Measurements from ENCODE around the gene GALNT10.
A peak's percentile ranks its signal among the peaks of the same experiment; 100 is the strongest.

GALNT10 gene

DNA sequence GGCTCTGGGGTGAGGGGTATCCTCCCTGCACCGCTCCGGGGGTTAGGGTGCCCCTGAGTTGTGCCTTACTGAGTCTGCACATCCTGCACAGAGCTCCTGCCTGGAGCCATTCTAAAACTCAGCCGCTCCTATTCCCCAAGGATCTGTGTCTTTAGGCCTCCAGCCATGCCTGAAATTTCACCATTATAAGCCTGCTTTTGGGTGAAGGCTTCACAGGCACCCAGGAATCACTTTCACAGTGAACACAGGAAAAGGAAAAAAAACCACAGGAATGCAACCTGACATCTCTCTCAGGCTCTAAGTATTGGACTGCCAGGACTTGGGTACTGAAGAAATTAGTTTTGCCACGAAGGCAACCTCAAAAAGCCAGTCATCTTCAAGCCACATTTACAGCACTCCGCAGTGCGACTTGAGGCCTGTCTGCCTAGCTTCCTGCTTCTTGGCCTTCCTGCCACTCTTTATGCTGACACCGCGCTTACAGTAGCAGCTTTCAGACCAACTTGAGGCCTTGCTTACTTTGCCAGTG lies 30.9 kb downstream of the GALNT10 start:
- in situ Hi-C loops (cut with MboI; ENCODE audit: low sequenced_read_pairs): no loop called here
- Histone ChIP-seq H3K27me3 (ENCODE audit: low read depth) (no peaks in the 10 kb centered on the region), H3K4me3 (no peak overlapping the region), H3K9me3 (no peaks in the 10 kb centered on the region), H3K4me1 (peaks cover 13% of the 10 kb centered on the region), H3K36me3 (replicated peaks) (no peaks in the 10 kb centered on the region)
- DNase-seq (ENCODE audit: low spot score in 2 of 2): peak; percentile 24 to 34

DNA sequence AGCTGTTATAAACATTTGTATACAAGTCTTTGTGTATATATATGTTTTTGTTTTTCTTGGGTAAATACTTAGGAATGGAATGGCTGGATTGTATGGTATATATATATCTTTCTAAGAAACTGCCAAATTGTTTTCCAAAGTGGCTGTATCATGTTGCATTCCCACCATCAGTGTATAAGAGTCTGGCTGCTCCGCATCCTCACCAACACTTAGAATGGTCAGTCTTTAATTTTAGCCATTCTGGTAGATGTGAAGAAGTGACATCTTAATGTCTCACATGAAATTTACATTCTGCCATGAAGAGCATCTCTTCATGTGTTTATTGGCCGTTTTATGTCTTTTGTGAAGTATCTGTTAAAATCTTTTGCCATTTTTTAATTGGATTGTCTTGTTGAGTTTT lies 31.9 kb downstream of the GALNT10 start:
- H3K4me1 ChIP-seq: peaks cover 13% of the 10 kb centered on the region
- DNase-seq (ENCODE audit: low spot score in 2 of 2): no peak
- no peaks in the 10 kb centered on the region for H3K36me3 ChIP-seq (replicated peaks)
- H3K27me3 ChIP-seq (ENCODE audit: low read depth): no peaks in the 10 kb centered on the region
- in situ Hi-C loops (cut with MboI; ENCODE audit: low sequenced_read_pairs): no loop called here
- H3K9me3 ChIP-seq: no peaks in the 10 kb centered on the region
- no peak overlapping the region for H3K4me3 ChIP-seq

DNA sequence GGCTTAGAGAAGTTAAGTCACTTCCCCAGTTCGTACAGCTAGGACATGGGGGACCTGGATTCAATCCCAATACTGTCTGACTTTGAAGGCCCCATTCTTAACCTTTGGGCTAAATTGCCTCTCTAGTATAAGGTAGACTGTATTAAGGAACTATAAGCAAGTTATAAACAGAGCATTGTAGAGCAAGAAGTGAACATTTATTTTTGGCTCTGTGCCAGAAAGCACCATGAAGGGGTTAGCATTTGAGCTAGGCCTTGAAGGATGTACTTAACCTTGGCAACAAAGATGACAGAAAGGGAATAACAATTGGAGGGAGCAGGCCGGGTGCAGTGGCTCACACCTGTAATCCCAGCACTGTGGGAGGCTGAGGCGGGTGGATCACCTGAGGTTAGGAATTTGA lies 32.8 kb downstream of the GALNT10 start:
- Histone ChIP-seq H3K9me3 (no peaks in the 10 kb centered on the region), H3K4me1 (peaks cover 13% of the 10 kb centered on the region), H3K36me3 (replicated peaks) (no peaks in the 10 kb centered on the region), H3K27me3 (ENCODE audit: low read depth) (no peaks in the 10 kb centered on the region), H3K4me3 (no peak overlapping the region)
- in situ Hi-C loops (cut with MboI; ENCODE audit: low sequenced_read_pairs): no loop called here
- DNase-seq (ENCODE audit: low spot score in 2 of 2): no peak

DNA sequence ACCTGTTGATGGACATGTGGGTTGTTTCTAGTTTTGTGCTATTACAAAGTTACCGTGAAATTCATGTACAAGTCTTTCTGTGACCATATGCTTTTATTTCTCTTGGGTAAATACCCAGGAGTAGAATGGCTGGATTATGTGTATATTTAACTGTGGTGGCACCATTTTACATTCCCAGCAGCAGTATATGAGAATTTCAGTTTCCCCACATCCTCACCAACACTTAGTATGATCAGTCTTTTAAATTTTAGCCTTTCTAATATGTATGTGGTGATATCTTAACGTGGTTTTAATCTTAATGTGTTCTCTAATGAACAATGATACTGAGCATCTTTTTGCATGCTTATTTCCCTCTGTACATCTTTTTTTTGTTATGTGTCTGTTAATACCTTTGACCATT lies 36.6 kb downstream of the GALNT10 start:
- Histone ChIP-seq H3K9me3 (no peaks in the 10 kb centered on the region), H3K27me3 (ENCODE audit: low read depth) (no peaks in the 10 kb centered on the region), H3K4me3 (no peak overlapping the region), H3K4me1 (no peaks in the 10 kb centered on the region), H3K36me3 (replicated peaks) (no peaks in the 10 kb centered on the region)
- no peak for DNase-seq (ENCODE audit: low spot score in 2 of 2)
- in situ Hi-C loops (cut with MboI; ENCODE audit: low sequenced_read_pairs): no loop called here

DNA sequence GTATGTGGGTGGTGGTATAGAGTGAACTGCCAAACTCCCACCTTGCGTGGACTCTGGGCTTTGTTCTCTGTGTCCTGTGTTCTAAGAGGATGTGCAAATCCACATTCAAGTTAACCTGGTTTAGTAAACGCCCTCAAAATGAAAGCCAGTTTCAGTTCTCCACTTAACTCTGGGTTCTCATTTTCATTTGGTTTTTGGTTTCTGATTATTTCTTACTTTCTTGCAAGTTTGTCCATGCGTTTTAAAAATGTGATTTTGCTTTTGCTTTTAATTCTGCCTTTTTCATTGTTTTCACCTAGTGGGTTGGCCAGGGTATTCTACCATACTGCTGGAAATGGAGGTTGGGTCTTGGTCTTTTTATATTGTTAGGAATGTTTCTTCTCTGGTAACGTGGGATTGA lies 38.2 kb downstream of the GALNT10 start:
- in situ Hi-C loops (cut with MboI; ENCODE audit: low sequenced_read_pairs): no loop called here

DNA sequence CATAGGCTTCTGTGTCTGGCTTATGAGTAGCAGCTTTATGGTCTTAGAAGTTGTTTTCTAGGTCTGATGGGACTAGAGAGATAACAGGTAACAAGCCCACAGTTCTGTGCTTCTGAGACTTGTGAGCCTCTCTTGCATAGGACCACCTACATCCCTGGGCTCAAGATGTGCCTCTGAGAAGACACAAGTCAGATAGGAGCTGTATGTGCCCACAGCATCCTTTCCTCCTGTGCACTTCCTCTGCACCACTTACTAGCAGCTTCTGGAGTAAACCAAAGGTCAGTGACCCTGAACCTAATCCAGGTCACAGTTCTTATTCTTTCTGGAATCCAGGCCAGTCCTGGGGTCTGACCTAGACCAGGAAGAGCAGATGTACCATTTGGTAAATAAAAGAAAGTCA lies 40.0 kb downstream of the GALNT10 start:
- no peak for DNase-seq (ENCODE audit: low spot score in 2 of 2)
- Histone ChIP-seq H3K4me1 (no peaks in the 10 kb centered on the region), H3K4me3 (no peak overlapping the region), H3K9me3 (no peaks in the 10 kb centered on the region), H3K27me3 (ENCODE audit: low read depth) (no peaks in the 10 kb centered on the region), H3K36me3 (replicated peaks) (no peaks in the 10 kb centered on the region)
- in situ Hi-C loops (cut with MboI; ENCODE audit: low sequenced_read_pairs): no loop called here

More for the DNA sequence above, 38.2 kb downstream of the GALNT10 start:
- Histone ChIP-seq H3K27me3 (ENCODE audit: low read depth) (no peaks in the 10 kb centered on the region), H3K36me3 (replicated peaks) (no peaks in the 10 kb centered on the region), H3K4me1 (no peaks in the 10 kb centered on the region), H3K4me3 (no peak overlapping the region), H3K9me3 (no peaks in the 10 kb centered on the region)
- DNase-seq (ENCODE audit: low spot score in 2 of 2): no peak

DNA sequence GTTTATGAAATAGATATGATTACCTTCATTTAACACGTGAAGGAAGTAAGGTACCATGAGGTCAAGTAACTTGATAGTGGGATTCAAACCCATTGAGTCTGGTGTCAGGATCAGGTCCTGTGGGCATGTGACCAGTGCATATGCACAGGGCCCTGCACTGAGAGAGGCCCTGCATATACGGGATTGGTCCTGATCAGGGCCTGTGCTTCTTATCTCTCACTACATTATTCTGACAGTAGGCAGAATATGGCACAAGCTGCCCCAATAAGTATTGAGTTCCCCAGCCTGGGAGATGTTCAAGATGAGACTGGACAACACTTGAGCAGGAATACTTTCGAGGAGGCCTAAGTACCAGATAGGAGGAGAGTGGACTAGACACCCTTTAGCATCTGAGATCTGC lies 44.0 kb downstream of the GALNT10 start:
- no peak for DNase-seq (ENCODE audit: low spot score in 2 of 2)
- no peaks in the 10 kb centered on the region for H3K4me1 ChIP-seq
- in situ Hi-C loops (cut with MboI; ENCODE audit: low sequenced_read_pairs): no loop called here

DNA sequence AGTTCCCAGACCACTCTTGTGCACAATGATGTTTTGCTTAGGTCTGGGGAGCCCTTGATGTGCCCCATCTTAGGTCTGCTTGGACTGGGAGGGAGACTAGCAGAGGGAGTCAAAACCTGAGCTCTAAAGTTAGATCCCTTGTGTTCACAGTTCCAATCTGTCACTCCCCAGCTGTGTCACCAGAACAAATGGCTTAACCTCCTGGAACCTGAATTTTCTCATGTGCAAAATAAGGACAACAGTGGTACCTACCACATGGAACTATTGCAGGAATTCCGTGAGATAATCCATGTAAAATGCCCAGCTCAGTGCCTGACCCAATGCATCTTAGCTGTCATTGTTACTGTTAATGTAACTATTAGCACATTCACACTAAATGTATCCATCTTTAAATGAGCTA lies 45.5 kb downstream of the GALNT10 start:
- H3K9me3 ChIP-seq: no peaks in the 10 kb centered on the region
- no peak for DNase-seq (ENCODE audit: low spot score in 2 of 2)
- H3K4me3 ChIP-seq: no peak overlapping the region
- no peaks in the 10 kb centered on the region for H3K36me3 ChIP-seq (replicated peaks)
- in situ Hi-C loops (cut with MboI; ENCODE audit: low sequenced_read_pairs): no loop called here
- H3K4me1 ChIP-seq: peaks cover 4% of the 10 kb centered on the region
- H3K27me3 ChIP-seq (ENCODE audit: low read depth): no peaks in the 10 kb centered on the region

More for the DNA sequence above, 44.0 kb downstream of the GALNT10 start:
- no peaks in the 10 kb centered on the region for H3K27me3 ChIP-seq (ENCODE audit: low read depth)
- no peaks in the 10 kb centered on the region for H3K36me3 ChIP-seq (replicated peaks)
- H3K4me3 ChIP-seq: no peak overlapping the region
- no peaks in the 10 kb centered on the region for H3K9me3 ChIP-seq

DNA sequence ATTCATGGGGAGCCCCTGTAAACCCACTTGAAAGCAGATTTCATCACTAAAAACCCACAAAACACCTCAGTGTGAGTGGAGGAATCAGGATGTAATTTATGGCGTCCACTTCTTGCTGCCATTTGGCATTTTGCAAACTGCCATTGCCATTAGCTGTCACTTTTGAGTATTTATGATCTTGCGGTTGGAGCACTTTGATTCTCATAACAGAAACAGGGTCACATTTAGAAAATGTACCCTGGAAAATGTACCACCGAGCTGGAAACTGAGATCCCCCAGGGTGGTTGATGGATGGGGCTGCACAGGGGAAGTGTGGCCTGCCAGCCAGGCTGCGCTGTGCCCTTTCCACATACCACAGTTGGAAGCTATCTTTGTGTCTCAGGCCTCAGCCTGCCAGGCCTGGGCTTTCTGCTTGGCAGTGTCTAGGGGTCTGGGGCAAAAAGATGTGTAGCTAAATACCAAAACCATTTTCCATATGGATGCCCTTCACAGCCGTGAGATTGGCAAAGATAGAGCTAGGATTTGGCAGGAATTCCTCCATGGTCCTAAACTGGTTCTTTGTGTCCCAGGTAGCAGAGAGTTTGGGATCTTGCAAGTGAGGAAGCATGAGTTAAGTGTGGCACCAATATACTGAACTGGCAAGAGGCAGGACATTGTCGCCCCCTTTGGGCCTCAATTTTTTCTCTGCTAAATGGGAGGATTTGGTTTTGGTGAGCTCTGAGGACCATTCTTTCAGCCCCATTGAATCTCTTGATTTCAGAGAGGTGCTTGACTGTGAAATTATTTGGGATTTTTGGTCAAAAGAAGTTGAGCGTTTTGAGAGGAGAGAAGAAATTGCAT lies 46.2 kb downstream of the GALNT10 start:
- Histone ChIP-seq H3K27me3 (ENCODE audit: low read depth) (no peaks in the 10 kb centered on the region), H3K4me3 (no peak overlapping the region), H3K4me1 (peaks cover 10% of the 10 kb centered on the region), H3K36me3 (replicated peaks) (no peaks in the 10 kb centered on the region), H3K9me3 (no peaks in the 10 kb centered on the region)
- DNase-seq (ENCODE audit: low spot score in 2 of 2): no peak
- in situ Hi-C loops (cut with MboI; ENCODE audit: low sequenced_read_pairs): no loop called here

DNA sequence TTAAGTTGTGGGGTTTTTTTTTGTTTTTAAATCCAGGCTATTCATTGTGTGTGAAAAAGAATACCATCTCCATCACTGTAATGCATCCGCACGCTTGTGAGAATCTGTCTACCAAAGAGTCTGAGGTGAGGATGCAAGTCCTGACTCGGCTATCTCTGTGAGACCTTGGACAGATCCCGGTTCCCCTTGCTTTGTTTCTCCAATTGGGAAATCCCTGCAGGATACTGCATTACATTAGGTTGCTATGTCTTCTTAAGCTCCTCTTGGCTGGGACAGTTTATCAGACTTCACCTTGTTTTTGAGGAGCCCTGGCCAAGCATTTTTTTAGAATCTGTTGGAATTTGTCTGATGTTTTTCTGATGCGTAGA lies 46.8 kb downstream of the GALNT10 start:
- in situ Hi-C loops (cut with MboI; ENCODE audit: low sequenced_read_pairs): no loop called here
- no peaks in the 10 kb centered on the region for H3K27me3 ChIP-seq (ENCODE audit: low read depth)
- H3K4me1 ChIP-seq: peaks cover 16% of the 10 kb centered on the region
- no peaks in the 10 kb centered on the region for H3K36me3 ChIP-seq (replicated peaks)
- H3K9me3 ChIP-seq: no peaks in the 10 kb centered on the region
- no peak overlapping the region for H3K4me3 ChIP-seq
- no peak for DNase-seq (ENCODE audit: low spot score in 2 of 2)

DNA sequence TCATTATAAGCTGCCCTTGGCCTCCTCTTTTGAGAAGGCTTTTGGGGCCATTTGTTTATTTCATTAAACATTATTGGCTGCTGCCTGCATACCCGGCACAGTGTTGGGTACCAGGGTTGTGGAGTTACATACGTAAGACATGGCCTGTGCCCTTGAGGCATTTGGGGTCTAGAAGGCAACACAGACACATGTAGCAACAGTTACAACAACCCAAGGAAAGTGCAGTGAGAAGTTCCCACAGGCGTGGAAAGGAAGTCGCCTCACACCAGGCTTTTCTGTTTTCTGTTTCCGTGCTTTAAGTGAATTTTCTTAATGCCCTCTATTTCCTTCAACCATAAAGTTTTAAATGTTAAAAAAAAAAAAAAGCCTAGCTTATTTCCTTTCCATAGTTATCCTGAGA lies 47.4 kb downstream of the GALNT10 start:
- in situ Hi-C loops (cut with MboI; ENCODE audit: low sequenced_read_pairs): no loop called here
- no peak for DNase-seq (ENCODE audit: low spot score in 2 of 2)
- Histone ChIP-seq H3K9me3 (no peaks in the 10 kb centered on the region), H3K27me3 (ENCODE audit: low read depth) (no peaks in the 10 kb centered on the region), H3K4me3 (no peak overlapping the region), H3K4me1 (peaks cover 22% of the 10 kb centered on the region), H3K36me3 (replicated peaks) (no peaks in the 10 kb centered on the region)

DNA sequence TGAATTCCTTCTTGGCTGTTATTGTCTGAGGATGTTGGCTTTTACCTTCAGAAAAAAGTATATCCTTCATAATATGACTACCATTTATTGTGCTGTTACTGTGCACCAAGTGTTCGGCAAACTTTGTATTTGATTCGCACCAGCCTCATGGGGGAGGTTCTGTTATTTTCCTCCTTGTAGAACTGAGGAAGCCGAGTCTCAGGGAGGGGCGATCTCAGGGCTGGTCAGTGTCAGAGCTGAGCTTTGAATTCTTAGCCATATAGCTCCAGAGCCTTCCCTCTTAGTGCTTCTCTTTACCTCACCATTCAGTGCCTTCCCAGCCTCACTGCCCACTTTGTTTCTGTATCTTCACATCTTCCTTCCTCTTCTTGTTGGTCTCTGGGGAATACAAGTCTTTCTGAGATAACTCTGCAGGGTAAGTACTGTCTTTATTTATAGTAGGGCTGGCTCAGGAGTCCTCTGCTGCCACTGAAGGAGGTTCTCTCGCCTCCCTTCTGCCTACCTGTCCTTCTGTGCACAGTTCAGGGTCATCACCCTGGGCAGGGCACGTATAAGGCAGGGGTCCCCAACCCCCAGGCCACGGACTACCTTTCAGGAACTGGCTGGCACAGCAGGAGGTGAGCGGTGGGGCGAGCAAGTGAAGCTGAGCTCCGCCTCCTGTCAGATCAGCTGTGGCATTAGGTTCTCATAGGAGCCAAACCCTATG lies 48.4 kb downstream of the GALNT10 start:
- no peaks in the 10 kb centered on the region for H3K36me3 ChIP-seq (replicated peaks)
- in situ Hi-C loops (cut with MboI; ENCODE audit: low sequenced_read_pairs): no loop called here
- no peak for DNase-seq (ENCODE audit: low spot score in 2 of 2)

DNA sequence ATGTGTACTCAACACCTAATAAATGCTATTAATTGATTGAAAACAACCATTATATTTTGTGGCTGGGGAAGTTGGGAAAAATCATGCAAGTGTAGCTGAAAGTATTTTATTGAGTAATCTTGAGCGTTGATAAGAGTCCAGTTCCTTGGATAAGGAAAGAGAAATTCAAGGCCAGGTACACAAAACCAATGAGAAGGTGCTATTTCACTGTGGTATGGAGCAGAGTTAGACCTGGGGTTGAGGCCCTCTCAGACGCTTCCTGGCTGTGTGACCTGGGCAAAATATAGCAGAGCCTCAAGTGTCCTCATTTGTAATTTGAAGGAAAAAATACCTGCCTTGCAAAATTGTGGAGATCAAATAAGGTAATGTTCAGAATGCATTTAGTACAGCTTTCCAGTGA lies 50.1 kb downstream of the GALNT10 start:
- H3K9me3 ChIP-seq: no peaks in the 10 kb centered on the region
- H3K4me3 ChIP-seq: no peak overlapping the region
- H3K36me3 ChIP-seq (replicated peaks): no peaks in the 10 kb centered on the region
- no peaks in the 10 kb centered on the region for H3K27me3 ChIP-seq (ENCODE audit: low read depth)
- in situ Hi-C loops (cut with MboI; ENCODE audit: low sequenced_read_pairs): no loop called here
- DNase-seq (ENCODE audit: low spot score in 2 of 2): no peak
- peaks cover 35% of the 10 kb centered on the region for H3K4me1 ChIP-seq

More for the DNA sequence above, 48.4 kb downstream of the GALNT10 start:
- Histone ChIP-seq H3K9me3 (no peaks in the 10 kb centered on the region), H3K4me1 (peaks cover 30% of the 10 kb centered on the region), H3K4me3 (no peak overlapping the region), H3K27me3 (ENCODE audit: low read depth) (no peaks in the 10 kb centered on the region)

DNA sequence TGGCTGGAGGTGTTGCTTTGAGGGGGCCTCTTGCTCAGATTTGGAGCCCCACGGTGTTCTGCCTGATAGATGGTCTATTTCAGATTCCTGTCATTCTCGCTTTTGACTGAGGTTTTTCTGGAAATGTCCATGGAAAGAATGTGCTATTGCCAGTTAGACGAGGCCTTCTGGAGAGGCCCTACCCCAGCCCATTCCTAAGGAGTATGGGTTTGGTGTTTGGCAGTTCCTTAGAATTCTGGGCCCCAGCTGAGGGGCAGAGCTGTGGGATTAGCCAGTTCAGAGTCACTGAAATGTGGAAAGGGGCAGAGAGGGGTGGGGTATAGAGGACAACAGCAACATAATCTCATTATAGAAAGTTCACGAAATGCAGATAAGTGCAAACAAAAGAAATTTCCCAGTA lies 50.5 kb downstream of the GALNT10 start:
- in situ Hi-C loops (cut with MboI; ENCODE audit: low sequenced_read_pairs): no loop called here
- DNase-seq (ENCODE audit: low spot score in 2 of 2): peak; percentile 16 to 45
- peaks cover 35% of the 10 kb centered on the region for H3K4me1 ChIP-seq
- no peaks in the 10 kb centered on the region for H3K36me3 ChIP-seq (replicated peaks)
- no peak overlapping the region for H3K4me3 ChIP-seq
- no peaks in the 10 kb centered on the region for H3K9me3 ChIP-seq
- no peaks in the 10 kb centered on the region for H3K27me3 ChIP-seq (ENCODE audit: low read depth)
